ENCODE data around the gene TUBB4B. TPM values are rescaled to one million over a fixed set of nuclear protein-coding genes. Genes with fewer than 3 reads are reported as not detected.

TUBB4B gene
- total RNA-seq, 1 donor from 2014 or later: 312 TPM

DNA sequence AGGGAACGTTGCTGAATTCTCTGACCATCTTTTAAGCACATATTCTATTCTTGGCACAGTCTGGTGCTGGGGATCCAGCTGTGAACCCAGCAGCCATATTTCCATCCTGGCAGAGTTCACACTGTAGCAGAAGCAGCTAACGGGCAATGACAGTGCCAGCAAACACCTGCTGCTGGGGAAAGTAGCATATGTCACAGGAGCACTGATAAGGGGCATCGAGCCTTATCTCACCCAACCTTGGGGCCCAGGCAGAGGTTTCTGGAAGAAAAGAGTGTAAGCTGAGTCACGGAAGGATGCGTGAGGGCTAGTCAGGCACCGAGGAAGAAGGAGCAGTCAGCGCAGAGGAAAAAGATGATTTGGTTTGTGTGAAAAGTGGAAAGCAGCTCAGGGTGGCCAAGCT is 34.5 kb upstream of the TUBB4B start:
- H3K9me3 ChIP-seq: no peaks in the 10 kb centered on the region
- peak overlapping the region; percentile 76 to 96 for H3K4me3 ChIP-seq
- H3K4me1 ChIP-seq: peaks cover 46% of the 10 kb centered on the region
- intact Hi-C loops (cut with DNase I): no loop called here
- H3K36me3 ChIP-seq: no peaks in the 10 kb centered on the region
- no peak overlapping the region for H3K27ac ChIP-seq
- H3K27me3 ChIP-seq: no peaks in the 10 kb centered on the region
- no peak for DNase-seq (ENCODE audit: extremely low spot score in 2 of 2)
- TF ChIP-seq POLR2A (IDR thresholded peaks at IDR 0.05) (no peak), POLR2AphosphoS5 (IDR thresholded peaks at IDR 0.05; ENCODE audit: insufficient read depth in 1 of 2, low read depth in 1 of 2) (no peak)
- TF ChIP-seq, protein P1, sequence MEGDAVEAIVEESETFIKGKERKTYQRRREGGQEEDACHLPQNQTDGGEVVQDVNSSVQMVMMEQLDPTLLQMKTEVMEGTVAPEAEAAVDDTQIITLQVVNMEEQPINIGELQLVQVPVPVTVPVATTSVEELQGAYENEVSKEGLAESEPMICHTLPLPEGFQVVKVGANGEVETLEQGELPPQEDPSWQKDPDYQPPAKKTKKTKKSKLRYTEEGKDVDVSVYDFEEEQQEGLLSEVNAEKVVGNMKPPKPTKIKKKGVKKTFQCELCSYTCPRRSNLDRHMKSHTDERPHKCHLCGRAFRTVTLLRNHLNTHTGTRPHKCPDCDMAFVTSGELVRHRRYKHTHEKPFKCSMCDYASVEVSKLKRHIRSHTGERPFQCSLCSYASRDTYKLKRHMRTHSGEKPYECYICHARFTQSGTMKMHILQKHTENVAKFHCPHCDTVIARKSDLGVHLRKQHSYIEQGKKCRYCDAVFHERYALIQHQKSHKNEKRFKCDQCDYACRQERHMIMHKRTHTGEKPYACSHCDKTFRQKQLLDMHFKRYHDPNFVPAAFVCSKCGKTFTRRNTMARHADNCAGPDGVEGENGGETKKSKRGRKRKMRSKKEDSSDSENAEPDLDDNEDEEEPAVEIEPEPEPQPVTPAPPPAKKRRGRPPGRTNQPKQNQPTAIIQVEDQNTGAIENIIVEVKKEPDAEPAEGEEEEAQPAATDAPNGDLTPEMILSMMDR (IDR thresholded peaks at IDR 0.05): no peak

DNA sequence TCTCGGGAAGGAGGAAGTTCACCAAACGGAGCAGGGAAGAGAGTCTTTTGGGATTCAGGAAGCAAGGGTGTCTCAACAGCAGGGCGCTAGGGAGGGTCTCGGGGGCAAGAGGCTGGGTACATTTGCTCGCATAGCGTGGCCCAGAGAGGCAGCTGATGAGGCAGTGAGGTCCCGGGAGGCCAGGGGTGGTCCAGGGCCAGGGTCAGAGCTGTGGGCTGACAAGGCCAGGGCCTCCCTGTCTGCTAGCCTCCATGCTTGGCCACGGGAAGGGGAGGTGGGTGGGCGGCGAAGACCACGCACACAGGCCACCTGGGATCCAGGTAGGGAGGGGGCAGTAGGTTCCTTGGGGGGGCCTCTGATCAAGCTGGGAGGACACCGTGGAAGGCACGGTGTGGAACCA is 29.6 kb upstream of the TUBB4B start:
- H3K4me1 ChIP-seq: peaks cover 6% of the 10 kb centered on the region
- H3K4me3 ChIP-seq: no peak overlapping the region
- no peaks in the 10 kb centered on the region for H3K36me3 ChIP-seq
- TF ChIP-seq POLR2A (IDR thresholded peaks at IDR 0.05): no peak
- TF ChIP-seq, protein P1 (IDR thresholded peaks at IDR 0.05): no peak
- no peak overlapping the region for H3K27ac ChIP-seq
- intact Hi-C loops (cut with DNase I): no loop called here
- no peak for DNase-seq (ENCODE audit: extremely low spot score in 2 of 2)
- no peaks in the 10 kb centered on the region for H3K27me3 ChIP-seq
- H3K9me3 ChIP-seq: no peaks in the 10 kb centered on the region

DNA sequence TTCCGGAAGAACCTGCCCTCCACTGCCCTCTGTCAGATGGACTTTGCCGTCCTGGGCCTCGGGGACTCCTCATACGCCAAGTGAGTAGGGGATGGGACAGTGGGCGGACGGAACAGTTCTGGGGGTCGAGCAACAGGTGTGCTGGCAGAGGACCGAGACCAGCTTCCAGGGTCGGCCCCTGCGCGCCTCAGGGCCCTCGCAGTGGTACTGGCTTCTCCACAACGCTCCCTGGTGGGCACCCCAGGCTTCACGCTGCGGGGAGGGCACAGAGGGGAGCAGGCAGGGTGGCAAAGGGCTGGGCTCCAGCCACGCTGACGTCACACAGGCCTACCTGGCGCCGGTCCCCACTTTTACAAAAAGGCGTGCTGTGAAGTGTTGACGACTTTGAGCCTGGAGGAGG is 28.6 kb upstream of the TUBB4B start:
- Histone ChIP-seq H3K36me3 (no peaks in the 10 kb centered on the region), H3K27ac (no peak overlapping the region), H3K9me3 (no peaks in the 10 kb centered on the region), H3K4me3 (no peak overlapping the region), H3K27me3 (no peaks in the 10 kb centered on the region), H3K4me1 (peaks cover 1% of the 10 kb centered on the region)
- intact Hi-C loops (cut with DNase I): no loop called here
- DNase-seq (ENCODE audit: extremely low spot score in 2 of 2): no peak
- TF ChIP-seq POLR2AphosphoS5 (IDR thresholded peaks at IDR 0.05; ENCODE audit: insufficient read depth in 1 of 2, low read depth in 1 of 2) (no peak), POLR2A (IDR thresholded peaks at IDR 0.05) (no peak)
- TF ChIP-seq, protein P1 (IDR thresholded peaks at IDR 0.05): no peak

DNA sequence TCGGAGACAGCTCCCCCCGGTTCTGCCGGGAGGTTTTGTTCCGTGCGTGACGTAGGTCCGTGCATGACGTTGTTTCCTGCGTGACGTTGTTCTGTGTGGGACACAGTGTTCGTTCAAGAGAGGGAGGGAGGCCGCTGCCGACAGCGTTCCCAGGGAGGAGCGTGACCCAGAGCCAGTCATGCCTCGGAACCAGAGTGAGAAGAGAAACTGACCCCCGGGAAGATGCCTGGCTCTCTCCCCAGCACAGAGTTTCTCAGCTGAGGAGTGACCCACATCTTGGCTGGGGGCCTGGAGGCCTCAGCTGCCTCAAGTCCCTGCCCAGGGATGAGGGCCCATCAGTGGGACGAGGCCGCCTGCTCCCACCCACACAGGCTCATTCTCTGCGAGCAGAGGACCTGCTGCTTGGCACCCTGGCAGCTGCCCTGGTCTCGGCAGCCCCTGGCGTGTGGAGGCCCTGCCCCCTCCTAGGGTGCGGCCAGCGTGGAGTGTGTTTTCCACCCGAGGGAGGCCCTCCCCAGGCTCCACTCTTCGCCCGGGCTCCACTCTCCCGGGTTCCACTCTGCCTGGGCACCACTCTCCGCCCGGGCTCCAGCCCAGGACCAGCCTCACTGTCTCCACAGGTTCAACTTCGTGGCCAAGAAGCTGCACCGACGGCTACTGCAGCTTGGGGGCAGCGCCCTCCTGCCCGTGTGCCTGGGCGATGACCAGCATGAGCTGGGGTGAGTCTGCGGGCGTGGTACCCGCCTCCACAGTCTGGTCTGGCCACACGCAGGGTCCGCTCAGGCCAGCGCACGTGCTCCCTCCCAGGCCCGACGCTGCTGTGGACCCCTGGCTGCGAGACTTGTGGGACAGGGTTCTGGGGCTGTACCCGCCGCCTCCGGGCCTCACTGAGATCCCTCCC is 27.7 kb upstream of the TUBB4B start:
- Histone ChIP-seq H3K27ac (no peak overlapping the region), H3K4me1 (peaks cover 10% of the 10 kb centered on the region), H3K9me3 (no peaks in the 10 kb centered on the region), H3K27me3 (no peaks in the 10 kb centered on the region), H3K36me3 (no peaks in the 10 kb centered on the region), H3K4me3 (no peak overlapping the region)
- DNase-seq (ENCODE audit: extremely low spot score in 2 of 2): no peak
- intact Hi-C loops (cut with DNase I): no loop called here
- TF ChIP-seq POLR2A (IDR thresholded peaks at IDR 0.05): no peak
- TF ChIP-seq, protein P1 (IDR thresholded peaks at IDR 0.05): no peak
- TF ChIP-seq POLR2AphosphoS5 (IDR thresholded peaks at IDR 0.05; ENCODE audit: insufficient read depth in 1 of 2, low read depth in 1 of 2): no peak

DNA sequence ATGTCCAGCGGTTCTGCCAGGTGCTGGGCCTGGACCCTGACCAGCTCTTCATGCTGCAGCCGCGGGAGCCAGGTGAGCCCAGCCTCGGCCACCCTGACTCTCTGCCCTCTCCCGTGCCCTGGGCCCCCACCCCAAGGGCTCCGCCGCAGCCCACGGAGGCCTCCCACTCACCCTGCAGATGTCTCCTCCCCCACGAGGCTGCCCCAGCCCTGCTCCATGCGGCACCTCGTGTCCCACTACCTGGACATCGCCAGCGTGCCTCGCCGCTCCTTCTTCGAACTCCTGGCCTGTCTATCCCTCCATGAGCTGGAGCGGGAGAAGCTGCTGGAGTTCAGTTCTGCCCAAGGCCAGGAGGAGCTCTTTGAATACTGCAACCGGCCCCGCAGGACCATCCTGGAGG is 26.5 kb upstream of the TUBB4B start:
- no peak for TF ChIP-seq POLR2A (IDR thresholded peaks at IDR 0.05)
- TF ChIP-seq, protein P1 (IDR thresholded peaks at IDR 0.05): no peak
- TF ChIP-seq POLR2AphosphoS5 (IDR thresholded peaks at IDR 0.05; ENCODE audit: insufficient read depth in 1 of 2, low read depth in 1 of 2): no peak
- no peaks in the 10 kb centered on the region for H3K36me3 ChIP-seq

More for the DNA sequence above, 26.5 kb upstream of the TUBB4B start:
- Histone ChIP-seq H3K9me3 (no peaks in the 10 kb centered on the region), H3K4me1 (peaks cover 15% of the 10 kb centered on the region), H3K27ac (no peak overlapping the region), H3K27me3 (no peaks in the 10 kb centered on the region), H3K4me3 (no peak overlapping the region)
- intact Hi-C loops (cut with DNase I): no loop called here
- DNase-seq (ENCODE audit: extremely low spot score in 2 of 2): no peak

All from vagina (tissue), 2 donors.